Testis (tissue), 3 donors: ENCODE measurements around the gene THSD7A. TPM values are rescaled to one million over a fixed set of nuclear protein-coding genes. Genes with fewer than 3 reads are reported as not detected.

ENCODE experiments used
- DNase-seq: peaks from one replicate; pipeline ENCODE4 v3.0.0-alpha.2; 2019
- H3K27ac ChIP-seq, 2 donors: fragments of 200-600 bp; sonication (generic); one replicate each; pipeline ENCODE4 v1.5.1; 2019
- H3K27me3 ChIP-seq: fragments of 200-600 bp; sonication (generic); one replicate; pipeline ENCODE4 v1.5.1; 2019
- H3K36me3 ChIP-seq: fragments of 200-600 bp; sonication (generic); one replicate; pipeline ENCODE4 v1.5.1; 2017; ENCODE audit warnings: low read depth; ENCODE audit errors: missing control alignments
- H3K4me1 ChIP-seq: fragments of 200-600 bp; sonication (generic); one replicate; pipeline ENCODE4 v1.5.1; 2019
- H3K4me3 ChIP-seq, 2 donors: fragments of 200-600 bp; sonication (generic); one replicate each; pipeline ENCODE4 v1.5.1; 2017 to 2019
- H3K9me3 ChIP-seq: fragments of 200-600 bp; sonication (generic); one replicate; pipeline ENCODE4 v1.5.1; 2017
- CTCF ChIP-seq, 3 experiments: fragments of 450-650 bp in 2 of 3; fragments of 200-600 bp in 1 of 3; sonication (generic) in 1 of 3; IDR thresholded peaks; one replicate each; pipeline ENCODE4 v1.5.1; 2016 to 2019; ENCODE audit warnings: antibody characterized with exemption in 3 of 3, mild to moderate bottlenecking in 2 of 3, moderate library complexity in 1 of 3
- POLR2A ChIP-seq: fragments of 450-650 bp; IDR thresholded peaks from one replicate; pipeline ENCODE4 v1.6.1; 2017; ENCODE audit warnings: antibody characterized with exemption, mild to moderate bottlenecking, moderate library complexity
- WGBS, 2 donors: methylation state at CpG; one replicate each; pipeline ENCODE4 v1.1.5; 2018; 5-methylcytosine and 5-hydroxymethylcytosine counted together
- intact Hi-C: fragments of 100-400 bp; cut with DNase I; formaldehyde crosslinking; loops from one replicate; pipeline ENCODE4 v1.15.1; 2023; ENCODE audit warnings: low total_unique reads
- polyA plus RNA-seq: library from polyadenylated mRNA; stranded (reverse); fragments of 350-450 nt; fragmentation: Illumina TruSeq; extraction: RNeasy Lipid Tissue Mini Kit (QIAGEN cat#74804); gene quantifications from one replicate; pipeline ENCODE4 v1.2.3, GENCODE V29; 2014; ENCODE audit warnings: low read depth, low replicate concordance; ENCODE audit not compliant: insufficient read depth
- total RNA-seq, 2 donors: library from RNA; depleted of rRNA; stranded (reverse); fragments of >200 nt; gene quantifications; one replicate each; pipeline ENCODE4 v1.2.3, GENCODE V29; 2016

THSD7A gene
- total and polyA plus RNA-seq, 3 donors from 2014 or later = 1.6 to 7.0 (median 6.8) TPM

- Histone ChIP-seq H3K4me1 (no peaks in the 10 kb centered on the region), H3K27me3 (no peaks in the 10 kb centered on the region), H3K36me3 (no peaks in the 10 kb centered on the region), H3K9me3 (no peaks in the 10 kb centered on the region), H3K4me3 (no peak overlapping the region), H3K27ac (no peak overlapping the region)
- intact Hi-C loops = no loop called here
- 96 to 100% methylated on average over 1 of the region's 1 CpG for WGBS, 2 donors
- no peak for DNase-seq
- TF ChIP-seq CTCF (IDR thresholded peaks at IDR 0.05) (no peak), POLR2A (no peak)
Observed at GRCh38 chr7:11478426-11478825, 353.6 kb downstream of the THSD7A start.

- Histone ChIP-seq H3K4me3 (no peak overlapping the region), H3K36me3 (no peaks in the 10 kb centered on the region), H3K27me3 (no peaks in the 10 kb centered on the region), H3K9me3 (no peaks in the 10 kb centered on the region), H3K27ac (no peak overlapping the region), H3K4me1 (no peaks in the 10 kb centered on the region)
- TF ChIP-seq CTCF (IDR thresholded peaks at IDR 0.05) (no peak), POLR2A (no peak)
- intact Hi-C loops = no loop called here
- WGBS, 2 donors = 75% methylated on average over 6 of the region's 6 CpGs
- no peak for DNase-seq
Observed at GRCh38 chr7:11474902-11475585, 357.0 kb downstream of the THSD7A start.

GRCh38 chr7:11473807-11474424, 358.1 kb downstream of the THSD7A start:
- 88 to 96% methylated on average over 8 of the region's 8 CpGs for WGBS, 2 donors
- DNase-seq = no peak
- H3K27me3 ChIP-seq = no peaks in the 10 kb centered on the region
- H3K27ac ChIP-seq = no peak overlapping the region
- no peaks in the 10 kb centered on the region for H3K4me1 ChIP-seq
- intact Hi-C loops = no loop called here
- H3K9me3 ChIP-seq = no peaks in the 10 kb centered on the region
- H3K4me3 ChIP-seq = no peak overlapping the region
- H3K36me3 ChIP-seq = no peaks in the 10 kb centered on the region
- TF ChIP-seq CTCF (IDR thresholded peaks at IDR 0.05) (no peak), POLR2A (no peak)

GRCh38 chr7:11473220-11473619, 358.8 kb downstream of the THSD7A start:
- Histone ChIP-seq H3K27ac (no peak overlapping the region), H3K4me3 (no peak overlapping the region), H3K4me1 (no peaks in the 10 kb centered on the region), H3K9me3 (no peaks in the 10 kb centered on the region), H3K27me3 (no peaks in the 10 kb centered on the region), H3K36me3 (no peaks in the 10 kb centered on the region)
- TF ChIP-seq CTCF (IDR thresholded peaks at IDR 0.05) (no peak), POLR2A (no peak)
- intact Hi-C loops = no loop called here
- 69 to 88% methylated on average over 2 of the region's 2 CpGs for WGBS, 2 donors
- no peak for DNase-seq

GRCh38 chr7:11472646-11473045, 359.4 kb downstream of the THSD7A start:
- Histone ChIP-seq H3K36me3 (no peaks in the 10 kb centered on the region), H3K9me3 (no peaks in the 10 kb centered on the region), H3K27ac (no peak overlapping the region), H3K4me1 (no peaks in the 10 kb centered on the region), H3K27me3 (no peaks in the 10 kb centered on the region), H3K4me3 (no peak overlapping the region)
- intact Hi-C loops = no loop called here
- 67 to 89% methylated on average over 4 of the region's 4 CpGs for WGBS, 2 donors
- TF ChIP-seq POLR2A (no peak), CTCF (IDR thresholded peaks at IDR 0.05) (no peak)
- no peak for DNase-seq
